NCI-H1694 (cell line): Measurements from ENCODE around the gene TCIRG1.
"Not testable (repeated sequence)": the region's sequence is repeated elsewhere in the genome, so short reads cannot be mapped to it uniquely, and the experiment has no call there.

Experiments
- DNase-seq: peaks from one replicate; lab custom pipeline; 2025; lab: John Stamatoyannopoulos, UW

TCIRG1 gene

DNA sequence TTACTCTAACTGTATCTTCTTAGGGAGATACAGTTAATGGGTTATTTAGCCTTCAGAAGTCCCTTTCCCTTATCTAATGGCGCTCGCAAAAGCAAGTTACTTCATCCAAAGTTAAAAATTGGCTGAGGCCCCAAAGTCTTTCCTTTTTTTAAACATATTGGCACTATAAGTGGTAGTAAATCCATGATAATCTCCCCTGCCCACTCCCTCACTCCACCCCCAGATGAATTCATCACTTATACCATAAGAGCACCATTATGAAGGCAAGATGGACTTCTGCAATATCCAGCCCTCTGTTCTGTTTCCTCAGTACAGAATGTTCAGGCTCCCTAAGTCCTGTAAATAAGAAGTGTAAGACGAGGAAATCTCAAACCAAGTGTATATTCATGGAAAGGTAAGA lies 44.7 kb downstream of the TCIRG1 start:
- no peak for DNase-seq

DNA sequence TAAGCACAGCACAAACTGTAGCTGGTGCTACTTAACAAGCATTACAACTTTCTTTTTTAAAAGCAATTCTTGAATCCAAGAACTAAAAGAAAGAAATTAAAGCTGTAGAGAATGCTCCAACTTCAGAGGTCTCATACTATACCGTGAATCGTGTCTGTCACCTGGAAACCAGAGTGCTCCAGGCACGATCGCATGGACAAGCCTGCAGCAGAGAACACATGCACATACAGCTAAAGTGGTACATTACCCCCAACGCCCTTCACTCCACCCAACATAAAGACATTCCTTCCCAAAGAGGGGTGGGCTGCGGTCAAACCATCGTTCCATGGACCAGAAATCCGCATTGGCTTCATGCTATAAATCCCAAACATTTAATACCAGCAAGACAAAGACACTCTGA lies 50.9 kb downstream of the TCIRG1 start:
- DNase-seq, result no peak

DNA sequence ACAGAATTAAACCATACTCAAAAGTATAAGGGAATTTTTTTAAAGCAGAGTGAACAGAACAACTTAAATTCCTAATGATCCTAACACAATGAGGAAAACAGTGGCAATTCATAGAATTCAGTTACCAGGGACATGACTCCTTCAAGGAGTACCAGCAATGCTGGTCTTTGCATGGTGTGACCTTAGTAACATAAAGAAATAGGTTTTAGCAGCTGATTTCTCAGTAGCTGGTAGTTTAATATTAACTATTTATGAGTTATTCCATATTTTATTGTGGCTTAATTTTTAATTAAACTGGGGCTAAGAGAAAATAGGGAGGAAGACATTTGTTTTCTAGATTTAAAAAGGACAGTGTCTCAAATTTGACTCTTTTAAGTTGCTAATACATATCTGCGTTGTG lies 51.5 kb downstream of the TCIRG1 start:
- no peak for DNase-seq

DNA sequence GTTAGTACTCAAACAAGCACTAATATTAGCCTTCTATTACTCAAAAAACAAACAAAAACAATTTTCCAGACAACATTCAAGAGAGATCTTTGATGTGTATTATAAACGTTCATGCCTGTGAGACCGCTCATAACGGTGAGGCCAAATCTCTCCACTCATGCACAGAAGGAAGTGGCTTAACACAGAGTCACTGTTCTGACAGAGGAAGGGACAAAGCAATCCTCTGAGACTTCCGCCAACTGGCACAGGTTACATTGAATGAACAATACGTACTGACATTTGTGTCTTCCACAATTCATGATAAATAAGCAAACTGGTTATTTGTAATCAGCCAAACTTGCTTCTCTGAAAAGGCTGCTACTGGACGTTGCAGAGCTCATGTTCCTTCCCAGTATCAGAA lies 51.9 kb downstream of the TCIRG1 start:
- DNase-seq, result no peak

GRCh38 chr11:68092411-68092810 lies 53.6 kb downstream of the TCIRG1 start:
- no peak for DNase-seq

- DNase-seq, result not testable (repeated sequence)
Observed at GRCh38 chr11:68092946-68093345, 54.1 kb downstream of the TCIRG1 start.

- DNase-seq, result no peak
Observed at GRCh38 chr11:68093565-68093964, 54.7 kb downstream of the TCIRG1 start.

DNA sequence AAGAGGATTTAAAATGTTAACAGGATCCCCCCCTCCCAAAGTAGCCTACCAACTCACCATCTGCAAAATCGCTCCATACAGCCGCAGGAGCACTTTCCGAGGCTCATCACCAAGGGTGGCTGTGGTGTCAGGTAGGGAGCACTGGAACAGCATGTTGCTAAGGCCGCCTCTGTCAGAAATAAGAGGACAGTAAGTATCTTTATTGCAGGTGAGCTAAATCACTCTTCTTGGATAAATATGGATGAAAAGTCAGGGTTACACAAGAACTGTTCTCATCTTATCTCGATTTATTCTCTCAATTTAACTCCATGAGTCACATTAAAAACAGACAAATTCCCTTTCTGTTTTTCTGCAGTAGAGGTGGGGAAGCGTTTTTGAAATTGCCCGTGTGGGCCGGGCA lies 58.1 kb downstream of the TCIRG1 start:
- DNase-seq, result no peak

DNA sequence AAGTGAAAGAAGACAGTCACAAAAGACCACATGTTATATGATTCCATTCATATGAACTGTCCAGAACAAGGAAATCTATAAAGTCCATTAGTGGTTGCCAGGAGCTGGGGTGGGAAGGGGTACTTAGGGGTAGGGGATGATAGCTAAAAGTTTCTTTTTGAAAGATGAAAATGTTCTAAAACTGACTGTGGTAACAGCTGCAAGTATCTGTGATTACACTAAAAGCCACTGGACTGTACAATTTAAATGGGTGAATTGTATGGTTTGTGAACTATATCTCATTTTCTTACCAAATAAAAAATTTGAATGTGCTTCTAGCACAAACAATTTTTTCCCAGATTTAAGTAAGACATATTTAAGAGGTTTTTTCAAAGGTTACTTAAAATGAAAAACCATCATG lies 60.2 kb downstream of the TCIRG1 start:
- DNase-seq, result no peak

DNA sequence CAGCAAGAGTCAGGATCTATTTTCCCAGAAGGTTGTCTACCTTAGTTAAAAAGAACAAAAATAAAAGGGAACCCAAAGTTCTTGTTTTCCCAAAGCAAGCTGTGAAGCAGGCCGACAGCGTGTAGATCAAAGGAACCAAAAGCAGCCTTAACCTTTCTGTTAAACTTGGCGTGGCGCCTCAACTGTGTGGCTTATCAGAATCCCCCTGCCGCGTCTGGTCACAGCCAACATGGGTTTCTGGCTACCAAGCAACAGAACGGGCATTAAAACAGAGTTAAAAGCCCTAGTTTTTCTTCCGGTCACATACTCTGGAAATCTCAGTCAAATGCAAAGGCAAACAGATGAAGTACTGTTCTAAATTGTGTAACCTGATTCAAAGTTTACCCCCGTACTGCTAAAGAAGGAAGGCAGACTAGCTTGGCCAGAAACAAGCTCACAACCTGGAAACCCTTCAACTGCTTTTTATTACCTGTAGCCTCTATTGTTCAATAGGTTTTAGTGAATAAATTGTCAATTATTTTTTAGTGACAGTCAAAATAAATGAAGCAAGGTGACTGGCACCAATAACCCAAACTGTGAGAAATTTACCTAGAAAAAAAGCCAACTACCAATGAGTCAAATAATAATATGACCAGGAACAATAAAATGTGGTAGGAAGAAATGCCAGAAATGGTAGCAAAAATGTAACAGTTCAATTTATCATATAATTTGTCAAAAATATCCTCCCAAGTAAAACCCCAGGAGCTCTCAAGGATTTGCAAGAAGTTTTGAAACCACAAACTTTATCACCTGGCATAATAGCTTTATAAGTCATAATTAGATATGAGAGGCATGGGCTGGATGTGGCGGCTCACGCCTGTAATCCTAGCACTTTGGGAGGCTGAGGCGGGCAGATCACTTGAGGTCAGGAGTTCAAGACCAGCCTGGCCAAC lies 60.9 kb downstream of the TCIRG1 start:
- DNase-seq, result no peak
